Nephron progenitor cell (in vitro differentiated cells): ENCODE results near the gene TRIM62.
A peak's percentile ranks its signal among the peaks of the same experiment; 100 is the strongest.
"Not testable (repeated sequence)": the region's sequence is repeated elsewhere in the genome, so short reads cannot be mapped to it uniquely, and the experiment has no call there.

ENCODE experiments used
- DNase-seq: peaks from one replicate; pipeline ENCODE4 v3.0.0; 2021
- H3K27ac Mint-ChIP-seq: 2 replicates; pipeline ENCODE4 v1.8.0; 2021; ENCODE audit warnings: mild to moderate bottlenecking, moderate library complexity, mixed read lengths
- H3K27me3 Mint-ChIP-seq: 2 replicates; pipeline ENCODE4 v1.8.0; 2021; ENCODE audit warnings: mild to moderate bottlenecking, low read depth, mixed read lengths; ENCODE audit not compliant: poor library complexity
- H3K36me3 Mint-ChIP-seq: 2 replicates; pipeline ENCODE4 v1.8.0; 2021; ENCODE audit warnings: low read depth, mixed read lengths
- H3K4me1 Mint-ChIP-seq: 2 replicates; pipeline ENCODE4 v1.8.0; 2021; ENCODE audit warnings: mixed read lengths
- H3K4me3 Mint-ChIP-seq: 2 replicates; pipeline ENCODE4 v1.8.0; 2021; ENCODE audit warnings: mild to moderate bottlenecking, moderate library complexity, mixed read lengths
- H3K9me3 Mint-ChIP-seq: 2 replicates; pipeline ENCODE4 v1.8.0; 2021; ENCODE audit warnings: mild to moderate bottlenecking, moderate library complexity, mixed read lengths
- CTCF ChIP-seq: fragments of 200-600 bp; sonication (generic); IDR thresholded peaks from 2 replicates; pipeline ENCODE4 v1.5.0; 2021; ENCODE audit warnings: antibody characterized with exemption

Gene TRIM62

DNA sequence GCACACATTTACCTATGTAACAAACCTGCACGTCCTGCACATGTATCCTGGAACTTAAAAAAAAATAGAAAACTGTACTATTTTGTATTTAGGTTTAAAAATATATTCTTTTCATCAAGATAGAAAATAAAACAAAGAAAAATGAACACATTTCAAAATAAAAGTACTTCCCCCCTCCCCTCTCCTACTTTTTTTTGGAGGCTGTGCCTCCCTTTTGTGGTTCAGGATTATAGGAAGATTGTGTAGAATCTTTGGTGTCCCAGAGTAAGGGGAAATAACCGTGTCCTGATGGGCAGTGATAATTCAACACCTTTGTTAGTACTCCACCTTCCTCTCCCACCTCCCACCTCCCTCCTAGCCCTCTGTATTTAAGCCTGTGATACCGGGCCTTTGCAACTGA, 40.1 kb downstream of the TRIM62 start:
- Mint-ChIP-seq H3K4me1 (peaks cover 66% of the 10 kb centered on the region), H3K27me3 (peaks cover 4% of the 10 kb centered on the region), H3K9me3 (no peaks in the 10 kb centered on the region), H3K36me3 (peaks cover 13% of the 10 kb centered on the region), H3K27ac (no peak overlapping the region), H3K4me3 (no peak overlapping the region)
- no peak for TF ChIP-seq CTCF
- DNase-seq, result no peak

GRCh38 chr1:33141216-33141615, 40.6 kb downstream of the TRIM62 start:
- no peak overlapping the region for H3K27ac Mint-ChIP-seq
- H3K27me3 Mint-ChIP-seq, result peaks cover 4% of the 10 kb centered on the region
- no peak for DNase-seq
- H3K9me3 Mint-ChIP-seq, result no peaks in the 10 kb centered on the region
- peaks cover 8% of the 10 kb centered on the region for H3K36me3 Mint-ChIP-seq
- TF ChIP-seq CTCF, result no peak
- H3K4me3 Mint-ChIP-seq, result no peak overlapping the region
- peaks cover 66% of the 10 kb centered on the region for H3K4me1 Mint-ChIP-seq

DNA sequence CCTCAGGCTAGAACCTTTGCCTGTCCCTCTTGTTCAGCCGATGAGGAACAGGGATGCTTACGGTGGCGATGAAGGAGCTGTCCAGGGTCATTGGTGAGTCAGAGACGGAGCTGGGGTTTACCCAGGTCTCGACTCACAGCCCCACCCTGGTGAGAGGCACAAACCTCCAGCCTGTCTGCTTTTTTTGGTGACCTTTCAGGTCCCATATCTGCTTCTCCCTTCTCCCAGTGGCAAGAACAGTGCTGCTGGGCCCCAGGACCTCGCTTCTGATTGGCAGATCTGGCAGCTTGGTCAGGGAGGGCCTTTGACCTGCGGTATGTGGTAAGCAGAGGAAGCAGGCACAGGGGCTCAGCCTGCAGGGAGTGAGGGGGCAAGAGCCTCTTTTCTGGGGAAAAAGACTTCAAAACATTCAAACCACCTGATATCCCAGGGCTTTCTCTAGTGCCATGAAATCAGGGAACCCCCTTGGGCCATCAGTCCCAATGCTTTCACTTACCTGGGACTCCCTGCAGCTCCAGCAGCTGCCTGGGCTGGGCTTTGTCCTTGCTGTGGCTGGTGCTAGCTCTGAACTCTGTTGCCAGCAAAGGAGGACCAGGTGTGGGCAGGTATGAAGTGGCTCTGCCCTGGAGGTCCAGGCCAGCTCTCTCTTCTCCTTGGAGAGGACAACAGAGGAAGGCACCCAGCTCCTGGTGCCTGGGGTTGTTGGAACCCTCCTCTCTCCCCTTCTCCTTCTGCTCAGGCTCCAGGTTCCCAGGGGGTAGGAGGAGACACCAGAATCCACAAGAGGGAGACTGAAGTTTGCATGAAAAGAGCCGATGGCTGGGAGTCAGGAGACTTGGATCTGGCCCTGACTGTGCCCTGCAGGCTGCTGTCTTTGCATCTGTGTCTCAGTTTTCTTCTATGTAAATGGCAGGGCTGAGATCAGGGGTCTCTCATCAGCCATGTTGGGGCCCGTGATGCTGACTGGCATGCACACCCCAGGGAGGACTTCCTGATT, 41.4 kb downstream of the TRIM62 start:
- Mint-ChIP-seq H3K27me3 (peaks cover 5% of the 10 kb centered on the region), H3K27ac (no peak overlapping the region), H3K4me3 (no peak overlapping the region), H3K9me3 (no peaks in the 10 kb centered on the region), H3K4me1 (peaks cover 59% of the 10 kb centered on the region), H3K36me3 (peaks cover 4% of the 10 kb centered on the region)
- TF ChIP-seq CTCF, result no peak
- DNase-seq, result no peak

DNA sequence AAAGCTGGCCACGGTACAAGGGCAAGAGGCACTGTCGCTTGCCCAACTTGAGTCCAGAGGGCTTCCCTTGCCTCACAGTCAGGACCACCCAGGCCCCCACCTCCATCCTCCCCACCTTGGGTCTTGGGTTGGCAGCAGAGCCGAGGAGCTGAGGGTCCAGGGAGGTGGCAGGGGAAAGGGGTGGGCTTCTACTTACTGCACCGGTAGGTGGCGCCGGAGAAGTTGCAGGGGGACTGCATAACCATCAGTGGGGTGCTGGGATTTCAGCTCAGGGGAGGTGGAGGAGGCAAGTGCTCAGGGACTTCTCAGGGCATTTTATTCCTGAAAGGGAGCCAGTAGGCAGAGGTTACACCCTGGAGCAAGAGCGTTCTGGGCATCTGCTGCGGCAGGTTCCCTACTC, 44.0 kb downstream of the TRIM62 start:
- TF ChIP-seq CTCF, result peak; percentile 68
- peaks cover 10% of the 10 kb centered on the region for H3K27me3 Mint-ChIP-seq
- no peak overlapping the region for H3K4me3 Mint-ChIP-seq
- no peaks in the 10 kb centered on the region for H3K9me3 Mint-ChIP-seq
- H3K27ac Mint-ChIP-seq, result no peak overlapping the region
- peak; percentile 79 for DNase-seq
- peaks cover 46% of the 10 kb centered on the region for H3K4me1 Mint-ChIP-seq
- no peaks in the 10 kb centered on the region for H3K36me3 Mint-ChIP-seq

GRCh38 chr1:33136041-33136440, 45.8 kb downstream of the TRIM62 start:
- H3K4me3 Mint-ChIP-seq, DNase-seq, H3K9me3 Mint-ChIP-seq, H3K27ac Mint-ChIP-seq, H3K36me3 Mint-ChIP-seq: not testable (repeated sequence)
- Mint-ChIP-seq H3K27me3 (peaks cover 14% of the 10 kb centered on the region), H3K4me1 (peaks cover 33% of the 10 kb centered on the region)

DNA sequence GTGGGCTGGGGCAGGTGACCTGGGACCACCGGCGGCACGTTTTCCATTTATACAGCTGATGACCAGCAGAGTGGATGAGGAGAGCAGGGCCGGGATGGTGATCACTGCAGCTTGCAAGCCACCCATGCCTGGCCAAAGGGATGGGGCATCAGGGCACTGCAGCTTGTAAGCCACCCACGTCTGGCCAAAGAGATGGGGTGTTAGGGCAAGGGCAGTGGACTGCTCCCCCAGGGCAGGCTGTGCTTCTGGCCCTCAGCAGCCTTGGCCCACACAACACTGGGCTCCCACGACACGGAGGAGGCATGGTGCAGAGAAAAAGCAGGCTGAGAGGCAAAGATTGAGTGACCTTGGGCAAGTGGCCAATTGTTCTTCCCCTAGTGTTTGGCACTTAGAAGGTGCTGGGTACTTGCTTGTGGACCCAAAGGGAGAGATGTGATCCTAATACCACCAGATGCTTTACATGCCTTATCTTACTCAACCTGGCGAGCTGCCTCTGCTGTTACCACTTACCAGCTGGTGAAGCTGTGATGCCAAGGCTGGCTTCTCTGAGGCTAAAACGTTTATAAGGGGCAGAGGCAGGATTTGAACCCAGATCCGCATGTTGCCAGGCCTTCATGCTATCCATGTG, 48.3 kb downstream of the TRIM62 start:
- H3K27me3 Mint-ChIP-seq, result peaks cover 14% of the 10 kb centered on the region
- peaks cover 17% of the 10 kb centered on the region for H3K4me1 Mint-ChIP-seq
- no peak for TF ChIP-seq CTCF
- no peaks in the 10 kb centered on the region for H3K36me3 Mint-ChIP-seq
- no peak overlapping the region for H3K27ac Mint-ChIP-seq
- no peaks in the 10 kb centered on the region for H3K9me3 Mint-ChIP-seq
- H3K4me3 Mint-ChIP-seq, result no peak overlapping the region
- DNase-seq, result no peak
